ENCODE measurements around the gene KRT9. TPM values are rescaled to one million over a fixed set of nuclear protein-coding genes. Genes with fewer than 3 reads are reported as not detected.

KRT9 gene
- total and polyA plus RNA-seq, 10 of the 15 experiments (the other 5 are each of a cell fraction or from before 2014, with no cell fraction given), result not detected

- DNase-seq (ENCODE audit: low read depth, low spot score), result no peak
- no peak for TF ChIP-seq FOXK2 (IDR thresholded peaks at IDR 0.05)
- TF ChIP-seq ZNF687 (IDR thresholded peaks at IDR 0.05), result no peak
- no peak for TF ChIP-seq IKZF2 (IDR thresholded peaks at IDR 0.05)
- TF ChIP-seq NFIC (IDR thresholded peaks at IDR 0.05; ENCODE audit: low read depth, low read length), result no peak
- TF ChIP-seq CEBPZ (IDR thresholded peaks at IDR 0.05; ENCODE audit: low read depth, low read length), result no peak
- TF ChIP-seq NRF1 (conservative IDR thresholded peaks at IDR 0.05; ENCODE audit: low read depth, low read length), result no peak
- no peak for TF ChIP-seq BRCA1 (IDR thresholded peaks at IDR 0.05; ENCODE audit: low read depth, low read length)
- no peak for TF ChIP-seq SMARCA5 (IDR thresholded peaks at IDR 0.05)
- no peak for TF ChIP-seq BCLAF1 (IDR thresholded peaks at IDR 0.05)
- no peak for TF ChIP-seq STAT3 (IDR thresholded peaks at IDR 0.05; ENCODE audit: low read depth, low read length)
- TF ChIP-seq ETV6 (conservative IDR thresholded peaks at IDR 0.05 in 1 of 2, IDR thresholded peaks at IDR 0.05 in 1 of 2; ENCODE audit: borderline replicate concordance in 1 of 2, low read depth in 1 of 2), result no peak
- TF ChIP-seq KLF5 (IDR thresholded peaks at IDR 0.05; ENCODE audit: partially characterized antibody), result no peak
- TF ChIP-seq CHD4 (IDR thresholded peaks at IDR 0.05), result no peak
- TF ChIP-seq PML (IDR thresholded peaks at IDR 0.05; ENCODE audit: low read length), result no peak
- Histone ChIP-seq H3K4me3 (no peak overlapping the region), H3K36me3 (ENCODE audit: control insufficient read depth in 2 of 2, insufficient read depth in 2 of 2, low read length in 1 of 2) (no peaks in the 10 kb centered on the region), H3K9ac (ENCODE audit: control insufficient read depth, insufficient read depth, low read length) (no peak overlapping the region), H3K27ac (ENCODE audit: control insufficient read depth, insufficient read depth) (no peak overlapping the region), H3K4me2 (ENCODE audit: control insufficient read depth, insufficient read depth) (no peak overlapping the region), H3K79me2 (ENCODE audit: control insufficient read depth, insufficient read depth, low read length) (no peaks in the 10 kb centered on the region), H2AFZ (ENCODE audit: control insufficient read depth, low read depth, low read length) (no peak overlapping the region), H3K27me3 (replicated peaks in 1 of 2; ENCODE audit: control insufficient read depth in 2 of 2, insufficient read depth in 2 of 2, low read length in 1 of 2) (no peaks in the 10 kb centered on the region; a peak in 1 of 4 replicates), H3K9me3 (replicated peaks; ENCODE audit: control insufficient read depth, insufficient read depth, low read length) (no peaks in the 10 kb centered on the region), H4K20me1 (ENCODE audit: control insufficient read depth, insufficient read depth) (no peaks in the 10 kb centered on the region), H3K4me1 (ENCODE audit: control insufficient read depth, insufficient read depth, low read length) (no peaks in the 10 kb centered on the region)
- intact Hi-C loops (cut with micrococcal nuclease; ENCODE audit: unreplicated experiment) (no loop called here), in situ Hi-C loops (cut with MboI) (no loop called here)
- no peak for FAIRE-seq
- ChIA-PET SMC1A (ENCODE audit: uncharacterized antibody, unreplicated experiment) (no interaction called here), RAD21 (ENCODE audit: unreplicated experiment) (no interaction called here), POLR2A (no interaction called here), CTCF (interaction anchor here (1.3 kb wide), 1 partner anchor 27 kb away, joined by 3 read pairs; no protein-coding TSS in a partner anchor)
- WGBS (ENCODE audit: insufficient coverage, insufficient replicate concordance, low lambda C conversion rate, missing lambda C conversion rate), result 20% methylated on average over 6 of the region's 6 CpGs
- BruUV-seq (replicated peaks), result no TSS peak
- ATAC-seq, result no peak
Measured at GRCh38 chr17:41521574-41522261, 50.1 kb downstream of the KRT9 start.
